ENCODE results near the gene TXK. TPM values are rescaled to one million over a fixed set of nuclear protein-coding genes. Genes with fewer than 3 reads are reported as not detected.

TXK gene
- total RNA-seq, 1 donor from 2014 or later = 0.50 TPM

DNA sequence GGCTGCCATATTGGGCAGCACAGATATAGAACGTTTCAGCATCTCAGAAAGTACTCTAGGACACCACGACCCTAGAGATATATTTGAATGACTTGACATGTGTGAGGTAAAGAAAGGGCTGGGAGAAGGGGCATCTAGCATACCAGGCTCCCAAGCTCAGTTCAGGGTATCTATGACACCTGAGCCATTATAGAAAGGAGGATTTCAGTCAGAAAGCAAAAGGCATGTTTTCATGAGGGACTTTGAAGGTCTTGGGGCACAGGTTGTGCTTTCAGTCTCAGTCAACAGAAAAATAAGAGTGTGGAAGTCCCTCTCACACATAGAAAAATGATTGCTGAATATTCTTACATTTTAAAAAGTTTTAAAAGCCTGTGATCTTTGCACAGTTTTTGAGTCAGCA is 65.9 kb downstream of the TXK start:
- Histone ChIP-seq H3K9me3 (ENCODE audit: insufficient read depth, low read depth, low read length) (no peaks in the 10 kb centered on the region), H3K27me3 (ENCODE audit: insufficient read depth, low read length) (no peaks in the 10 kb centered on the region), H3K27ac (ENCODE audit: low read depth, low read length) (no peak overlapping the region), H3K4me1 (ENCODE audit: insufficient read depth, low read length) (no peaks in the 10 kb centered on the region), H3K79me2 (ENCODE audit: insufficient read depth, low read length) (no peaks in the 10 kb centered on the region), H3K4me3 (ENCODE audit: insufficient read depth, low read depth, low read length) (no peak overlapping the region), H4K20me1 (ENCODE audit: insufficient read depth, low read length) (no peaks in the 10 kb centered on the region), H3K36me3 (ENCODE audit: insufficient read depth, low read length) (no peaks in the 10 kb centered on the region), H3K9ac (ENCODE audit: low read length) (no peak overlapping the region), H3K4me2 (ENCODE audit: low read length) (no peak overlapping the region), H2AFZ (ENCODE audit: low read depth, low read length) (no peak overlapping the region)
- Mint-ChIP-seq H3K27me3 (ENCODE audit: low read depth, unreplicated experiment) (no peaks in the 10 kb centered on the region), H3K4me3 (ENCODE audit: unreplicated experiment) (no peak overlapping the region), H3K27ac (ENCODE audit: unreplicated experiment) (no peak overlapping the region), H3K36me3 (ENCODE audit: low read depth, unreplicated experiment) (no peaks in the 10 kb centered on the region), H3K4me1 (ENCODE audit: low read depth, unreplicated experiment) (no peaks in the 10 kb centered on the region), H3K9me3 (ENCODE audit: unreplicated experiment) (no peaks in the 10 kb centered on the region)
- FAIRE-seq (no peak), DNase-seq (ENCODE audit: low read depth) (no peak)
- no peak for TF ChIP-seq EZH2 (IDR thresholded peaks at IDR 0.05; ENCODE audit: insufficient read depth, low read length)
- TF ChIP-seq, protein P1, sequence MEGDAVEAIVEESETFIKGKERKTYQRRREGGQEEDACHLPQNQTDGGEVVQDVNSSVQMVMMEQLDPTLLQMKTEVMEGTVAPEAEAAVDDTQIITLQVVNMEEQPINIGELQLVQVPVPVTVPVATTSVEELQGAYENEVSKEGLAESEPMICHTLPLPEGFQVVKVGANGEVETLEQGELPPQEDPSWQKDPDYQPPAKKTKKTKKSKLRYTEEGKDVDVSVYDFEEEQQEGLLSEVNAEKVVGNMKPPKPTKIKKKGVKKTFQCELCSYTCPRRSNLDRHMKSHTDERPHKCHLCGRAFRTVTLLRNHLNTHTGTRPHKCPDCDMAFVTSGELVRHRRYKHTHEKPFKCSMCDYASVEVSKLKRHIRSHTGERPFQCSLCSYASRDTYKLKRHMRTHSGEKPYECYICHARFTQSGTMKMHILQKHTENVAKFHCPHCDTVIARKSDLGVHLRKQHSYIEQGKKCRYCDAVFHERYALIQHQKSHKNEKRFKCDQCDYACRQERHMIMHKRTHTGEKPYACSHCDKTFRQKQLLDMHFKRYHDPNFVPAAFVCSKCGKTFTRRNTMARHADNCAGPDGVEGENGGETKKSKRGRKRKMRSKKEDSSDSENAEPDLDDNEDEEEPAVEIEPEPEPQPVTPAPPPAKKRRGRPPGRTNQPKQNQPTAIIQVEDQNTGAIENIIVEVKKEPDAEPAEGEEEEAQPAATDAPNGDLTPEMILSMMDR (IDR thresholded peaks at IDR 0.05; ENCODE audit: insufficient read depth, low read depth, low read length) = no peak

DNA sequence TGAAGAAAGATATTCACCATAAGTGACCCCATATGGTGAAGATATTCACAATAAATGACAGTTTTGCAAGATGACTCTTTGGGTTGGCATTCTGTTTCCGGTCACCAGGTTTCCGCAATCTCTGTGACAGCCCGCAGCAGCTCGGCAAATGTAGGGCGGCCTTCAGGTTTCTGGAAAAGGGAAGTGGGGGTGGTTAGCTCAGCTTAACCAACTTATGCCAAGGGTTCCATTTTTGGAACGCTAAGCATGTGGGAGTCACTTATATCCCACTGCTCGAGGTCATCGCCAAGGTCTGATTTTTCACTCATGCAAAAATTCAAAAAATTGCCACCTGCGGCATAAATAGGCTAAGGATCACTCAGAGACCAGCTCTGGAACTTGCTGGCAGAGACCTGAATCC is 66.5 kb downstream of the TXK start:
- no peak overlapping the region for H3K27ac Mint-ChIP-seq (ENCODE audit: unreplicated experiment)
- Histone ChIP-seq H3K27ac (ENCODE audit: low read depth, low read length) (no peak overlapping the region), H3K9ac (ENCODE audit: low read length) (no peak overlapping the region), H2AFZ (ENCODE audit: low read depth, low read length) (no peak overlapping the region), H4K20me1 (ENCODE audit: insufficient read depth, low read length) (no peaks in the 10 kb centered on the region), H3K36me3 (ENCODE audit: insufficient read depth, low read length) (no peaks in the 10 kb centered on the region), H3K27me3 (ENCODE audit: insufficient read depth, low read length) (no peaks in the 10 kb centered on the region), H3K4me3 (ENCODE audit: insufficient read depth, low read depth, low read length) (no peak overlapping the region), H3K79me2 (ENCODE audit: insufficient read depth, low read length) (no peaks in the 10 kb centered on the region), H3K9me3 (ENCODE audit: insufficient read depth, low read depth, low read length) (no peaks in the 10 kb centered on the region), H3K4me2 (ENCODE audit: low read length) (no peak overlapping the region), H3K4me1 (ENCODE audit: insufficient read depth, low read length) (no peaks in the 10 kb centered on the region)
- no peaks in the 10 kb centered on the region for H3K27me3 Mint-ChIP-seq (ENCODE audit: low read depth, unreplicated experiment)
- H3K4me1 Mint-ChIP-seq (ENCODE audit: low read depth, unreplicated experiment) = no peaks in the 10 kb centered on the region
- TF ChIP-seq, protein P1 (IDR thresholded peaks at IDR 0.05; ENCODE audit: insufficient read depth, low read depth, low read length) = no peak
- no peak for TF ChIP-seq EZH2 (IDR thresholded peaks at IDR 0.05; ENCODE audit: insufficient read depth, low read length)
- DNase-seq (ENCODE audit: low read depth) = no peak
- no peak for FAIRE-seq
- H3K4me3 Mint-ChIP-seq (ENCODE audit: unreplicated experiment) = no peak overlapping the region
- no peaks in the 10 kb centered on the region for H3K36me3 Mint-ChIP-seq (ENCODE audit: low read depth, unreplicated experiment)
- H3K9me3 Mint-ChIP-seq (ENCODE audit: unreplicated experiment) = peaks cover 1% of the 10 kb centered on the region

DNA sequence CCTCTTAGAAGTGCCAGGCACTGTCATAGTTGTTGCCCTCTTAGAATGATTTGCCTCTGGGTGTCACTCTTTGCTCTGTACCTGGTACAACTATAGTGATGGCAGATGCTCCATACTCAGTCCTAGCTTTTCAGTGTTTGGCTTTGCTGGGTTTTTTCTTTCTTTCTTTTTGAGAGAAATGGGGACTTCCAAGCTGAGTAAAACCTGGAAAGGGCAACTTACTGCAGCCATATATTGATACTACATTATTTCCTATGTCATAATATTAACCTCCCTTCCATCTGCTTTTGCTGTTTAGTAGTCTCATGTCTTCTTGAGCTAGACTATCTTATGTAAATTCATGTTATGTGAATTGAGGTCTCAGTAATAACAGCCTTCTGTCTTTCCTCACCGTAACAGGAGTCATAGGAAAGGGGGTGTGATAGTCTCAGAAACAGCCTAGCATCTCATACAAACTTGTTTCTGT is 68.4 kb downstream of the TXK start:
- Histone ChIP-seq H3K79me2 (ENCODE audit: insufficient read depth, low read length) (no peaks in the 10 kb centered on the region), H3K4me2 (ENCODE audit: low read length) (no peak overlapping the region), H4K20me1 (ENCODE audit: insufficient read depth, low read length) (no peaks in the 10 kb centered on the region), H3K9me3 (ENCODE audit: insufficient read depth, low read depth, low read length) (no peaks in the 10 kb centered on the region), H2AFZ (ENCODE audit: low read depth, low read length) (no peak overlapping the region), H3K36me3 (ENCODE audit: insufficient read depth, low read length) (no peaks in the 10 kb centered on the region), H3K4me1 (ENCODE audit: insufficient read depth, low read length) (no peaks in the 10 kb centered on the region), H3K4me3 (ENCODE audit: insufficient read depth, low read depth, low read length) (no peak overlapping the region), H3K27me3 (ENCODE audit: insufficient read depth, low read length) (no peaks in the 10 kb centered on the region), H3K27ac (ENCODE audit: low read depth, low read length) (no peak overlapping the region), H3K9ac (ENCODE audit: low read length) (no peak overlapping the region)
- Mint-ChIP-seq H3K9me3 (ENCODE audit: unreplicated experiment) (peaks cover 7% of the 10 kb centered on the region), H3K27me3 (ENCODE audit: low read depth, unreplicated experiment) (no peaks in the 10 kb centered on the region), H3K27ac (ENCODE audit: unreplicated experiment) (no peak overlapping the region), H3K36me3 (ENCODE audit: low read depth, unreplicated experiment) (no peaks in the 10 kb centered on the region), H3K4me3 (ENCODE audit: unreplicated experiment) (no peak overlapping the region), H3K4me1 (ENCODE audit: low read depth, unreplicated experiment) (no peaks in the 10 kb centered on the region)
- no peak for FAIRE-seq
- TF ChIP-seq, protein P1 (IDR thresholded peaks at IDR 0.05; ENCODE audit: insufficient read depth, low read depth, low read length) = no peak
- no peak for TF ChIP-seq EZH2 (IDR thresholded peaks at IDR 0.05; ENCODE audit: insufficient read depth, low read length)
- DNase-seq (ENCODE audit: low read depth) = no peak

Data from astrocyte (in vitro differentiated cells and primary cell).